Measurements from ENCODE around the gene PANX2. TPM values are rescaled to one million over a fixed set of nuclear protein-coding genes. Genes with fewer than 3 reads are reported as not detected.

PANX2 gene
- total RNA-seq, 1 experiment from 2014 or later, result 2.6 TPM

DNA sequence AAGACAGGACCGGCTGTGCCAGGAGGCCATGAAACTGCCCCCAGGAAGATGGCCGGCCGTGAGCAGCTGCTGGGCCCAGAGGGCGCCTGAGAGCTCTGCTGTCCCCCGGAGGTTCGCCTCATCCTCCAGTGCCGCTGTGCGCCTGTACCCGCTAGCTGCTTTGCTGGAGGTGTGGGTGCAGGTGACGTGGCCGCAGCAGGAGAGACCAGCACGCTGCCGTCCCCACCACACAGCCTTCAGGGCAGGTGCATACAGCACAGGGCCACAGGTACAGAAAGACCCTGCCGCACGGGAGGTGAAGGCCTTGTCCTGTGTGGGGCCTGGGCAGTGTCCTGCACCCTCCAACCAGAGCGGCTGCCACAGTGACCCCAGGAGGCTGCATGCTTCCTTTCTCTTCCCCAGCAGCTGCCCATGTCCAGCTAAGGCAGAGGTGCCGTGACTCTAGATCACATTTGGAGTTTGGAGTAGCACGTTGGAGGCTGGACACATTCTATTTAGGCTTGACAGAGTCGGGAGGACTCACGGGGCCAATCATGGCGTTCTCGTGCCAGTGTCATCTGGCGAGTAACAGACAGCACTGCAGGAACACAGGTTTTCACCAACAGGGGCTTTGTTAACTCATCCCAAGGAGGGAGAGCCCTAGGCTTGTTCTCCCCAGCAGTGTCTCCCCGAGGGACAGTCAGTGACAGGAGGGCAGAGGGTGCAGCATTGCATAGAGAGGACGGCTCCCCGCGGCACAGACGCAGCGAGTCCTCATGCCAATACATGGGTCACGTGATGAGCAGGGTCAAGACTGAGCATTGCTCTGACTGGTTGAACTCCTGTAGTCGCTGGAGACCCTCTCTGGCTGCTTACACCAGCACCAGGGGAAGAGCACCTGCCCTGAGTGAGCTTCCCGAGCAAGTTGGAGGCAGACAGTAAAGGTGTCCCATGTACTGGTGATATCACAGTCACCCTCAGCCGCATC is 18.7 kb upstream of the PANX2 start:
- POLR2A ChIA-PET, result no interaction called here

DNA sequence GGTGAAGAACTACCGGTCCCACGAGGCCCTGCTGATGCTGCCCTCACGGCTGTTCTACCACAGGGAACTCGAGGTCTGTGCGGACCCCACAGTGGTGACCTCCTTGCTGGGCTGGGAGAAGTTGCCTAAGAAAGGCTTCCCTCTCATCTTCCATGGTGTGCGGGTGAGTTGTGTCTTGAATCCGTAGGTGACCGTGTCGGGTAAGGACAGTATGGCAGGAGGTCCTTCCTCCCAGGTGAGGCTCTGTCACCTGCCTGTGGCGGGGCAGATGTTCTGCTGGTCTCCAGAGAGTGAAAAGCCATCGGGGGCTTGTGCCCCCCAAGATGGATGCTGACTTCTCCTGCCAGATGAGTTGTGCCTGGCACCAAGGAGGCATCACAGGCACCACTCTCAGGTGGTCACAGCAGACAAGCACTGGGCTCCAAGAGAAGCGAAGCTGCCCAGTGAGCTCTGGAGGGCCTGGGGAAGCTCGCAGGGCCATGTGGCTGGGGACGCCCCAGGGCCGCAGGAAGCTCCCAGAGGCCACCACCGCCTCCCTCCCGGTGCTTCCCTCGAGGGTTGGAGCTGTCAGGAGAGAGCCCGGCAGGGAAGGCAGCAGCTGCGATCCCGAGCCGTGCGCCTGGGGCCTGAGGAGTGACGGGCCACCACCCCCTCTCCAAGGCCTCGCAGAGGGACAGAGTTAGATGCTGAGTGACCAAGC is 17.3 kb upstream of the PANX2 start:
- Mint-ChIP-seq H3K27ac (ENCODE audit: unreplicated experiment) (no peak overlapping the region), H3K9me3 (ENCODE audit: unreplicated experiment) (no peaks in the 10 kb centered on the region), H3K4me1 (ENCODE audit: low read depth, unreplicated experiment) (no peaks in the 10 kb centered on the region), H3K27me3 (ENCODE audit: insufficient read depth, unreplicated experiment) (peaks cover 5% of the 10 kb centered on the region), H3K4me3 (ENCODE audit: unreplicated experiment) (no peak overlapping the region), H3K36me3 (ENCODE audit: insufficient read depth, unreplicated experiment) (no peaks in the 10 kb centered on the region)
- H3K27me3 ChIP-seq (replicated peaks; ENCODE audit: control insufficient read depth, insufficient read depth, low read length), result no peaks in the 10 kb centered on the region; the same call in 1 of the 2 replicates
- H3K4me3 ChIP-seq (ENCODE audit: low read depth, low read length), result no peak overlapping the region
- H3K36me3 ChIP-seq (ENCODE audit: control insufficient read depth, insufficient read depth, low read length), result no peaks in the 10 kb centered on the region
- BruUV-seq (replicated peaks), result no TSS peak
- POLR2A ChIA-PET, result no interaction called here
- TF ChIP-seq, protein P1, sequence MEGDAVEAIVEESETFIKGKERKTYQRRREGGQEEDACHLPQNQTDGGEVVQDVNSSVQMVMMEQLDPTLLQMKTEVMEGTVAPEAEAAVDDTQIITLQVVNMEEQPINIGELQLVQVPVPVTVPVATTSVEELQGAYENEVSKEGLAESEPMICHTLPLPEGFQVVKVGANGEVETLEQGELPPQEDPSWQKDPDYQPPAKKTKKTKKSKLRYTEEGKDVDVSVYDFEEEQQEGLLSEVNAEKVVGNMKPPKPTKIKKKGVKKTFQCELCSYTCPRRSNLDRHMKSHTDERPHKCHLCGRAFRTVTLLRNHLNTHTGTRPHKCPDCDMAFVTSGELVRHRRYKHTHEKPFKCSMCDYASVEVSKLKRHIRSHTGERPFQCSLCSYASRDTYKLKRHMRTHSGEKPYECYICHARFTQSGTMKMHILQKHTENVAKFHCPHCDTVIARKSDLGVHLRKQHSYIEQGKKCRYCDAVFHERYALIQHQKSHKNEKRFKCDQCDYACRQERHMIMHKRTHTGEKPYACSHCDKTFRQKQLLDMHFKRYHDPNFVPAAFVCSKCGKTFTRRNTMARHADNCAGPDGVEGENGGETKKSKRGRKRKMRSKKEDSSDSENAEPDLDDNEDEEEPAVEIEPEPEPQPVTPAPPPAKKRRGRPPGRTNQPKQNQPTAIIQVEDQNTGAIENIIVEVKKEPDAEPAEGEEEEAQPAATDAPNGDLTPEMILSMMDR (IDR thresholded peaks at IDR 0.05; ENCODE audit: insufficient read depth in 1 of 2, low read depth in 1 of 2, low read length in 1 of 2, severe bottlenecking in 1 of 2, unreplicated experiment in 1 of 2), result no peak
- no peaks in the 10 kb centered on the region for H3K4me1 ChIP-seq
- H3K9me3 ChIP-seq, result no peaks in the 10 kb centered on the region
- no peak for DNase-seq
- intact Hi-C loops (cut with micrococcal nuclease; ENCODE audit: unreplicated experiment), result no loop called here
- CTCF ChIA-PET, result no interaction called here

More for the DNA sequence above, 18.7 kb upstream of the PANX2 start:
- Mint-ChIP-seq H3K9me3 (ENCODE audit: unreplicated experiment) (no peaks in the 10 kb centered on the region), H3K36me3 (ENCODE audit: insufficient read depth, unreplicated experiment) (no peaks in the 10 kb centered on the region), H3K27ac (ENCODE audit: unreplicated experiment) (no peak overlapping the region), H3K4me1 (ENCODE audit: low read depth, unreplicated experiment) (peaks cover 3% of the 10 kb centered on the region), H3K4me3 (ENCODE audit: unreplicated experiment) (no peak overlapping the region), H3K27me3 (ENCODE audit: insufficient read depth, unreplicated experiment) (no peaks in the 10 kb centered on the region)
- Histone ChIP-seq H3K4me3 (ENCODE audit: low read depth, low read length) (no peak overlapping the region), H3K36me3 (ENCODE audit: control insufficient read depth, insufficient read depth, low read length) (no peaks in the 10 kb centered on the region), H3K27me3 (replicated peaks; ENCODE audit: control insufficient read depth, insufficient read depth, low read length) (no peaks in the 10 kb centered on the region), H3K9me3 (no peaks in the 10 kb centered on the region), H3K4me1 (no peaks in the 10 kb centered on the region)
- CTCF ChIA-PET, result no interaction called here
- no peak for DNase-seq
- intact Hi-C loops (cut with micrococcal nuclease; ENCODE audit: unreplicated experiment), result no loop called here
- TF ChIP-seq, protein P1 (IDR thresholded peaks at IDR 0.05; ENCODE audit: insufficient read depth in 1 of 2, low read depth in 1 of 2, low read length in 1 of 2, severe bottlenecking in 1 of 2, unreplicated experiment in 1 of 2), result no peak
- no TSS peak for BruUV-seq (replicated peaks)

DNA sequence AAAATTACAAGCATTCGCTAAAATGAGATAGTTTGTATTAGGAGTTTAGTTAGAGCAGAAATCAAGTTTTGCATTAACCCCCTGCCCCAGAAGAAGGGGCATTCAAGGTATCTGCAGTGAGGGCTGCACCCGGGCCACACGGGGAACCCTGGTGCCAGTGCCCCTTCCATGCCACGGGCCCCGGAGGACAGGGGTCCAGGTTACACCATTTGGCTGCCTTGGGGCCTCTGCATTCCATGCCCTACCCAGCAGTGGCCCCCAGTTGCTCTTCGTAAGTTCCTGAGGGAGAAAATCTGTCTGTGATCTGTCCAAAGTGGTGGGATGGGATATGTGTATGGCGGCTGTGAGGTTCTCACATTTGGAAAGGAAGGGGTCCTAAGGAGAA is 16.8 kb upstream of the PANX2 start:
- no peaks in the 10 kb centered on the region for H3K4me1 ChIP-seq
- no TSS peak for BruUV-seq (replicated peaks)
- H3K27ac Mint-ChIP-seq (ENCODE audit: unreplicated experiment), result no peak overlapping the region
- intact Hi-C loops (cut with micrococcal nuclease; ENCODE audit: unreplicated experiment), result no loop called here
- POLR2A ChIA-PET, result no interaction called here
- H3K27me3 Mint-ChIP-seq (ENCODE audit: insufficient read depth, unreplicated experiment), result peaks cover 5% of the 10 kb centered on the region
- no peaks in the 10 kb centered on the region for H3K9me3 Mint-ChIP-seq (ENCODE audit: unreplicated experiment)
- CTCF ChIA-PET, result no interaction called here
- no peak for DNase-seq
- H3K36me3 ChIP-seq (ENCODE audit: control insufficient read depth, insufficient read depth, low read length), result no peaks in the 10 kb centered on the region
- H3K36me3 Mint-ChIP-seq (ENCODE audit: insufficient read depth, unreplicated experiment), result no peaks in the 10 kb centered on the region
- H3K4me3 ChIP-seq (ENCODE audit: low read depth, low read length), result no peak overlapping the region
- TF ChIP-seq, protein P1 (IDR thresholded peaks at IDR 0.05; ENCODE audit: insufficient read depth in 1 of 2, low read depth in 1 of 2, low read length in 1 of 2, severe bottlenecking in 1 of 2, unreplicated experiment in 1 of 2), result no peak
- no peaks in the 10 kb centered on the region for H3K4me1 Mint-ChIP-seq (ENCODE audit: low read depth, unreplicated experiment)
- no peaks in the 10 kb centered on the region; the same call in 1 of the 2 replicates for H3K27me3 ChIP-seq (replicated peaks; ENCODE audit: control insufficient read depth, insufficient read depth, low read length)
- no peaks in the 10 kb centered on the region for H3K9me3 ChIP-seq
- no peak overlapping the region for H3K4me3 Mint-ChIP-seq (ENCODE audit: unreplicated experiment)

All from Caco-2 (cell line).